ENCODE measurements around the gene C11orf98. TPM values are rescaled to one million over a fixed set of nuclear protein-coding genes. Genes with fewer than 3 reads are reported as not detected.

Gene C11orf98
- total and polyA plus RNA-seq, 2 donors (not counting 1 experiment from before 2014, with no cell fraction given) = 33.4 to 38.2 TPM

DNA sequence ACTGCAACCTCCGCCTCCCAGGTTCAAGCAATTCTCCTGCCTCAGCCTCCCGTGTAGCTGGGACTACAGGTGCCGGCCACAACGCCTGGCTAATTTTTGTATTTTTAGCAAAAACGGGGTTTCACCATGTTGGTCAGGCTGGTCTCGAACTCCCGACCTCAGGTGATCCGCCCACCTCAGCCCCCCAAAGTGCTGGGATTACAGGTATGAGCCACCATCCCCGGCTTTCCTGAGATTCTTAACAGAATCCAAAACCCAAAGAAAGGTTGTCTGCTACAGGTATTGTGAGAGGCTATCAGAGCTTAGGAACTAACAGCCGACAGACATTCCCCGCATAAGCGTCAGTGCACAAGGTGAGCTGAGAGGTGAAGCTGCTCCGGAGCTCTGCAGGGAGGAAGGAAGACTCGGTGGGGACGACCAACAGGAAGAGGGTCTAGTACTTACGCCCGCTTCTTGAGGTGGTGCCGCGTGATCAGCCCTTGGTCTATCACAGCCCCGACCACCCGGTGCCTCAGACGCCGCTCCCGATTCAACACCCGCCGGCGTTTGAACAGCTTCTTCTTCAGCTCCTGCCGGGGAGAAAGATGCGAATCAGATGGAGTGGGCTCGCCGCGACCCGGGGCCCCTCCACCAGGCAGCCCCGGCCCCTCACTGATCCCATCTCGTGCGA lies 470 bp downstream of the C11orf98 start:
- Histone ChIP-seq H3K4me3 (replicated peaks in 1 of 4; ENCODE audit: control extremely low read depth in 1 of 4, insufficient read depth in 1 of 4, low read depth in 3 of 4, low read length in 4 of 4) (peak overlapping the region; percentile 43 to 90 (median 70)), H3K4me1 (ENCODE audit: control insufficient read depth, extremely low read depth, insufficient read depth, low read length) (peaks cover 10% of the 10 kb centered on the region), H3K4me2 (ENCODE audit: extremely low read depth, insufficient read depth, low read length) (peak overlapping the region; percentile 60), H4K20me1 (ENCODE audit: control insufficient read depth, extremely low read depth, insufficient read depth, low read length) (no peaks in the 10 kb centered on the region), H2AFZ (ENCODE audit: low read length) (peak overlapping the region; percentile 50), H3K79me2 (ENCODE audit: control insufficient read depth, insufficient read depth, low read length) (peaks cover 29% of the 10 kb centered on the region), H3K9ac (ENCODE audit: insufficient read depth, low read length) (peak overlapping the region; percentile 48), H3K9me3 (ENCODE audit: control insufficient read depth, insufficient read depth, low read depth, low read length) (no peaks in the 10 kb centered on the region), H3K27me3 (ENCODE audit: control insufficient read depth, insufficient read depth, low read length) (no peaks in the 10 kb centered on the region), H3K36me3 (ENCODE audit: control insufficient read depth, insufficient read depth, low read length) (peaks cover 15% of the 10 kb centered on the region), H3K27ac (ENCODE audit: insufficient read depth, low read length) (peak overlapping the region; percentile 45)
- TF ChIP-seq EZH2 (IDR thresholded peaks at IDR 0.05; ENCODE audit: low read length, missing control alignments) = no peak
- TF ChIP-seq, protein P1, sequence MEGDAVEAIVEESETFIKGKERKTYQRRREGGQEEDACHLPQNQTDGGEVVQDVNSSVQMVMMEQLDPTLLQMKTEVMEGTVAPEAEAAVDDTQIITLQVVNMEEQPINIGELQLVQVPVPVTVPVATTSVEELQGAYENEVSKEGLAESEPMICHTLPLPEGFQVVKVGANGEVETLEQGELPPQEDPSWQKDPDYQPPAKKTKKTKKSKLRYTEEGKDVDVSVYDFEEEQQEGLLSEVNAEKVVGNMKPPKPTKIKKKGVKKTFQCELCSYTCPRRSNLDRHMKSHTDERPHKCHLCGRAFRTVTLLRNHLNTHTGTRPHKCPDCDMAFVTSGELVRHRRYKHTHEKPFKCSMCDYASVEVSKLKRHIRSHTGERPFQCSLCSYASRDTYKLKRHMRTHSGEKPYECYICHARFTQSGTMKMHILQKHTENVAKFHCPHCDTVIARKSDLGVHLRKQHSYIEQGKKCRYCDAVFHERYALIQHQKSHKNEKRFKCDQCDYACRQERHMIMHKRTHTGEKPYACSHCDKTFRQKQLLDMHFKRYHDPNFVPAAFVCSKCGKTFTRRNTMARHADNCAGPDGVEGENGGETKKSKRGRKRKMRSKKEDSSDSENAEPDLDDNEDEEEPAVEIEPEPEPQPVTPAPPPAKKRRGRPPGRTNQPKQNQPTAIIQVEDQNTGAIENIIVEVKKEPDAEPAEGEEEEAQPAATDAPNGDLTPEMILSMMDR (conservative IDR thresholded peaks at IDR 0.05 in 1 of 2, IDR thresholded peaks at IDR 0.05 in 1 of 2; ENCODE audit: low read depth in 1 of 2, low read length in 2 of 2) = no peak
- DNase-seq (ENCODE audit: low read depth in 2 of 2) = peak in 1 of 2 donors; percentile 67

DNA sequence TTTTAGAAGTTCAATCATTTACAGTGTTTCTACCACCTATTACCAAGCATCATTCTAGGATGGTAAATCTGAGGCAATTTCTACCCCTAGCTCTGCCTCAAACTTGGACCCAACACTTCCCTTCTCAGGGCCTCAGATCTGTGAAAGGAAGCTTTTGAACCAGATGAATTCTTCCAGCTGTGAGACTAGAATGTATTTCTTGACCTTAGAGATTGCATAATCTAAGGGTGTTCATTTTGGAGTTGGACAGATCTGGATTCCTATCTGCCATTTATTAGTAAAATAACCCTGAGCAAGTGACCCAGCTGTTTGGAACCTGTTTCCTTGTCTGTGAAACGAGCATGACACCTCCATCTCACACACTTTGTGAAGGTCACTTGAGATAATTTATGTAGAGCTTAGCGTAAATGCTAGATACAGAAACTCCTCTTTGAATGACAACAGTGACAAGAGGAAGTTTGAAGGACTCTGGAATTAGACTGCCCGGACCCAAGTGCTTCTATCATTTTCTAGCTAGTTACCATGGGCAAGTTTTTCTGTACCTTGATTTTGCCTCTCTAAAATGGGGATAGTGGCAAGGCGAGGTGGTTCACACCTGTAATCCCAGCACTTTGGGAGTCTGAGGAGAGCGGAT lies 8.1 kb downstream of the C11orf98 start:
- H2AFZ ChIP-seq (ENCODE audit: low read length) = no peak overlapping the region
- H3K4me2 ChIP-seq (ENCODE audit: extremely low read depth, insufficient read depth, low read length) = no peak overlapping the region
- H3K9me3 ChIP-seq (ENCODE audit: control insufficient read depth, insufficient read depth, low read depth, low read length) = no peaks in the 10 kb centered on the region
- H3K36me3 ChIP-seq (ENCODE audit: control insufficient read depth, insufficient read depth, low read length) = no peaks in the 10 kb centered on the region
- DNase-seq (ENCODE audit: low read depth in 2 of 2) = peak in 1 of 2 donors; percentile 46
- TF ChIP-seq EZH2 (IDR thresholded peaks at IDR 0.05; ENCODE audit: low read length, missing control alignments) = no peak
- TF ChIP-seq, protein P1 (conservative IDR thresholded peaks at IDR 0.05 in 1 of 2, IDR thresholded peaks at IDR 0.05 in 1 of 2; ENCODE audit: low read depth in 1 of 2, low read length in 2 of 2) = no peak
- H4K20me1 ChIP-seq (ENCODE audit: control insufficient read depth, extremely low read depth, insufficient read depth, low read length) = no peaks in the 10 kb centered on the region
- no peaks in the 10 kb centered on the region for H3K4me1 ChIP-seq (ENCODE audit: control insufficient read depth, extremely low read depth, insufficient read depth, low read length)
- no peaks in the 10 kb centered on the region for H3K27me3 ChIP-seq (ENCODE audit: control insufficient read depth, insufficient read depth, low read length)
- no peak overlapping the region for H3K9ac ChIP-seq (ENCODE audit: insufficient read depth, low read length)
- no peak overlapping the region for H3K4me3 ChIP-seq (replicated peaks in 1 of 4; ENCODE audit: control extremely low read depth in 1 of 4, insufficient read depth in 1 of 4, low read depth in 3 of 4, low read length in 4 of 4)
- no peak overlapping the region for H3K27ac ChIP-seq (ENCODE audit: insufficient read depth, low read length)
- H3K79me2 ChIP-seq (ENCODE audit: control insufficient read depth, insufficient read depth, low read length) = peaks cover 11% of the 10 kb centered on the region

DNA sequence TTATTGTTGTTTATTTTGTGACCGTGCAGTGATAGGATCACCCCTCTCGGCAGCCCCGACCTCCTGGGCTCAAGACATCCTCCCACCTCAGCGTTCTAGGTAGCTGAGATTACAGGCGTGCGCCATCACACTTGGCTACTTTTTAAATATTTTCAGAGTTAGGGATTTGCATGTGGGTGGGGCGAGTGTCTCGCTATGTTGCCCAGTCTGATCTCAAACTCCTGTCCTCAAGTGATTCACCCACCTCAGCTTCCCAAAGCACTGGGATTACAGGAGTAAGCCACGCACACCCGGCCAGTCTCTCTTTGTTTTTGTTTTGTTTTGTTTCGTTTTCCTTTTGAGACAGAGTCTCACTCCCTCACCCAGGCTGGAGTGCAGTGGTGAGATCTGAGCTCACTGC lies 10.7 kb downstream of the C11orf98 start:
- Histone ChIP-seq H3K36me3 (ENCODE audit: control insufficient read depth, insufficient read depth, low read length) (peaks cover 4% of the 10 kb centered on the region), H3K4me2 (ENCODE audit: extremely low read depth, insufficient read depth, low read length) (no peak overlapping the region), H4K20me1 (ENCODE audit: control insufficient read depth, extremely low read depth, insufficient read depth, low read length) (no peaks in the 10 kb centered on the region), H3K27me3 (ENCODE audit: control insufficient read depth, insufficient read depth, low read length) (no peaks in the 10 kb centered on the region), H3K9me3 (ENCODE audit: control insufficient read depth, insufficient read depth, low read depth, low read length) (no peaks in the 10 kb centered on the region), H3K4me1 (ENCODE audit: control insufficient read depth, extremely low read depth, insufficient read depth, low read length) (no peaks in the 10 kb centered on the region), H3K4me3 (replicated peaks in 1 of 4; ENCODE audit: control extremely low read depth in 1 of 4, insufficient read depth in 1 of 4, low read depth in 3 of 4, low read length in 4 of 4) (no peak overlapping the region), H3K27ac (ENCODE audit: insufficient read depth, low read length) (no peak overlapping the region), H3K9ac (ENCODE audit: insufficient read depth, low read length) (no peak overlapping the region), H3K79me2 (ENCODE audit: control insufficient read depth, insufficient read depth, low read length) (peaks cover 24% of the 10 kb centered on the region), H2AFZ (ENCODE audit: low read length) (no peak overlapping the region)
- TF ChIP-seq, protein P1 (conservative IDR thresholded peaks at IDR 0.05 in 1 of 2, IDR thresholded peaks at IDR 0.05 in 1 of 2; ENCODE audit: low read depth in 1 of 2, low read length in 2 of 2) = no peak
- no peak for TF ChIP-seq EZH2 (IDR thresholded peaks at IDR 0.05; ENCODE audit: low read length, missing control alignments)
- no peak for DNase-seq (ENCODE audit: low read depth in 2 of 2)
